MM.1S (cell line): ENCODE results near the gene SMIM10L1.

Experiments
- EZH2 ChIP-seq: fragments of 300-600 bp; sonication (generic); optimal IDR thresholded peaks from 2 replicates; pipeline ENCODE3; 2017; ENCODE audit warnings: low read depth, mild to moderate bottlenecking, antibody characterized with exemption, low read length, mixed read lengths
- EZH2phosphoT487 ChIP-seq: fragments of 300-600 bp; sonication (generic); IDR thresholded peaks from 2 replicates; pipeline ENCODE4 v1.6.1; 2018; ENCODE audit warnings: antibody characterized with exemption, low read length
- TF ChIP-seq, protein P1 (sequence below): fragments of 300-600 bp; sonication (generic); IDR thresholded peaks from 2 replicates; pipeline ENCODE4 v1.5.1; 2016; ENCODE audit warnings: antibody characterized with exemption, low read length, mixed read lengths

DNA sequence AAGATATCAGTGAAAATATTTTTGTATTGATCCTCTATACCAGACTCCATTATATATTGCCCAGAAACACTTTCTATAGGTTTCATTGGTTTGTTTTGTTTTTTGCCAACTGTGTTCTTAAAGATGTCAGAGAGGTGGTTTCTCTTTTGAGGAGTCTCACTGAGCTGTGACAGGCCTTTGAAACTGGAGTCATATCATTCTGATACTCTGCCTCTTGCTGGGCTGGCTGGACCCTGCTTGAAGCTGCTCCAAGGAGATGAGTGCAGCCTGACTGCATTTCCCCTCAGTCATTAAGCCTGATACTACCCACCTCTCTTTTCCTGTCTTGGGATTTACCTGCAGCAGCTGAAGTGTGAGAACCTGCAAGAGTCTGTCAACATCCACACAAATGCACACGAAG is 20.2 kb upstream of the SMIM10L1 start:
- TF ChIP-seq, protein P1, sequence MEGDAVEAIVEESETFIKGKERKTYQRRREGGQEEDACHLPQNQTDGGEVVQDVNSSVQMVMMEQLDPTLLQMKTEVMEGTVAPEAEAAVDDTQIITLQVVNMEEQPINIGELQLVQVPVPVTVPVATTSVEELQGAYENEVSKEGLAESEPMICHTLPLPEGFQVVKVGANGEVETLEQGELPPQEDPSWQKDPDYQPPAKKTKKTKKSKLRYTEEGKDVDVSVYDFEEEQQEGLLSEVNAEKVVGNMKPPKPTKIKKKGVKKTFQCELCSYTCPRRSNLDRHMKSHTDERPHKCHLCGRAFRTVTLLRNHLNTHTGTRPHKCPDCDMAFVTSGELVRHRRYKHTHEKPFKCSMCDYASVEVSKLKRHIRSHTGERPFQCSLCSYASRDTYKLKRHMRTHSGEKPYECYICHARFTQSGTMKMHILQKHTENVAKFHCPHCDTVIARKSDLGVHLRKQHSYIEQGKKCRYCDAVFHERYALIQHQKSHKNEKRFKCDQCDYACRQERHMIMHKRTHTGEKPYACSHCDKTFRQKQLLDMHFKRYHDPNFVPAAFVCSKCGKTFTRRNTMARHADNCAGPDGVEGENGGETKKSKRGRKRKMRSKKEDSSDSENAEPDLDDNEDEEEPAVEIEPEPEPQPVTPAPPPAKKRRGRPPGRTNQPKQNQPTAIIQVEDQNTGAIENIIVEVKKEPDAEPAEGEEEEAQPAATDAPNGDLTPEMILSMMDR, result no peak
- TF ChIP-seq EZH2phosphoT487, result no peak
- TF ChIP-seq EZH2, result no peak
